Measurements from ENCODE around the gene ZNF749.

DNA sequence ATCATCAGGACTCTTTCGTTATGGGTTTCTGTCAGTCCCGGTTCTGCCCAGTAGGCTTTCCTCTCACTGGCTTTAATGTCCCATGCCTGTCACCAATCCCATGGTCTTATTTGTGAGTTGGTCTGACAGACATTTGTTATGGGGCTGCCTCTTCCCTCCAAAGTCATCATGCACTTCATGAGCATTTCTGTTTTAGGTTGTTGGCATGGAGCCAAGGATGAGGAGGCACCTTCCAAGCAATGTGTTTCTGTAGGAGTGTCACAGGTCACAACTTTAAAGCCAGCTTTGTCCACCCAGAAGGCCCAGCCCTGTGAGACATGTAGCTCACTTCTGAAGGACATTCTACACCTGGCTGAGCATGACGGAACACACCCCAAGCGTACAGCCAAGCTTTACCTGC lies 15.7 kb upstream of the ZNF749 start:
- TF ChIP-seq CTCF (IDR thresholded peaks at IDR 0.05) (no peak), EZH2phosphoT487 (IDR thresholded peaks at IDR 0.05) (no peak)

Data from neural progenitor cell (in vitro differentiated cells).